HCT116 (cell line): ENCODE data around the gene PRKX. TPM values are rescaled to one million over a fixed set of nuclear protein-coding genes. Genes with fewer than 3 reads are reported as not detected.

Experiments used
- ATAC-seq: fragments of 200-7000 bp; cut with Tn5 transposase; 2 replicates; pipeline ENCODE4 v1.9.1; 2020; ENCODE audit warnings: mild to moderate bottlenecking, moderate library complexity
- BruUV-seq: library from RNA; stranded (reverse); fragments of 400-500 nt; replicated peaks from 2 replicates; lab custom pipeline; 2021; lab: Mats Ljungman, UMichigan
- CTCF ChIA-PET: fragments of 300-600 bp; sonication (Branson Sonifier 250); formaldehyde crosslinking; loops from one replicate; lab custom pipeline; 2021; ENCODE audit warnings: antibody characterized with exemption; lab: Charles Lee
- POLR2A ChIA-PET: fragments of 300-600, 350-600 bp; sonication (Branson Sonifier 250); formaldehyde crosslinking; loops from one replicate; lab custom pipeline; 2021; ENCODE audit warnings: antibody characterized with exemption; lab: Charles Lee
- RAD21 ChIA-PET, 2 experiments: fragments of 300-600 bp; sonication (Branson Sonifier 250); formaldehyde crosslinking; loops; one replicate each; lab custom pipeline; 2023; ENCODE audit warnings: low total read pairs in 2 of 2; ENCODE audit not compliant: uncharacterized antibody in 2 of 2, unreplicated experiment in 2 of 2, low non-redundant PET in 1 of 2; lab: Charles Lee
- DNase-seq: peaks from one replicate; pipeline ENCODE4 v3.0.0-alpha.2; 2010; ENCODE audit warnings: low read depth, low spot score
- H2AFZ ChIP-seq: fragments of 200-600 bp; shearing (Covaris generic), sonication (generic); 2 replicates; pipeline ENCODE4 v1.6.1; 2017; ENCODE audit warnings: low read depth, mixed run types, mixed read lengths, antibody characterized with exemption, low read length; ENCODE audit not compliant: poor library complexity, severe bottlenecking
- H3K27ac ChIP-seq: 2 replicates; pipeline ENCODE4 v1.5.1; 2012; ENCODE audit warnings: low read depth, low read length
- H3K27me3 ChIP-seq: fragments of 200-600 bp; sonication (generic); 2 replicates; pipeline ENCODE4 v1.6.1; 2016; ENCODE audit warnings: mixed run types, low read length, mixed read lengths; ENCODE audit not compliant: insufficient read depth
- H3K36me3 ChIP-seq, 2 experiments: fragments of 200-500 bp in 1 of 2; fragments of 200-600 bp in 1 of 2; sonication (Bioruptor generic) in 1 of 2; sonication (generic) in 1 of 2; 2 replicates each; pipeline versions ENCODE4 v1.5.1 to v1.6.1; 2014 to 2016; ENCODE audit warnings: low read length in 2 of 2, inconsistent platforms in 1 of 2, mixed read lengths in 1 of 2, mixed run types in 1 of 2; ENCODE audit not compliant: insufficient read depth in 2 of 2, control insufficient read depth in 1 of 2
- H3K4me1 ChIP-seq, 2 experiments: fragments of 200-600 bp in 1 of 2; sonication (generic) in 1 of 2; 2 replicates each; pipeline versions ENCODE4 v1.5.1 to v1.6.1; 2012 to 2017; ENCODE audit warnings: low read length in 2 of 2, inconsistent platforms in 1 of 2, mild to moderate bottlenecking in 1 of 2, mixed read lengths in 1 of 2, mixed run types in 1 of 2, moderate library complexity in 1 of 2; ENCODE audit not compliant: insufficient read depth in 2 of 2, control insufficient read depth in 1 of 2
- H3K4me2 ChIP-seq: fragments of 200-600 bp; sonication (generic); 2 replicates; pipeline ENCODE4 v1.6.1; 2017; ENCODE audit warnings: mixed run types, low read length, mixed read lengths
- H3K4me3 ChIP-seq, 2 experiments: fragments of 200-600 bp in 1 of 2; sonication (generic) in 1 of 2; replicated peaks in 1 of 2; 2 replicates each; pipeline ENCODE4 v1.5.1; 2011 to 2016; ENCODE audit warnings: low read length in 2 of 2, control low read depth in 1 of 2, low read depth in 1 of 2, mild to moderate bottlenecking in 1 of 2, mixed read lengths in 1 of 2, mixed run types in 1 of 2
- H3K79me2 ChIP-seq: fragments of 200-600 bp; sonication (generic); 2 replicates; pipeline ENCODE4 v1.6.1; 2017; ENCODE audit warnings: mild to moderate bottlenecking, mixed run types, low read length, moderate library complexity, mixed read lengths; ENCODE audit not compliant: insufficient read depth
- H3K9ac ChIP-seq: fragments of 200-600 bp; sonication (generic); 2 replicates; pipeline ENCODE4 v1.6.1; 2016; ENCODE audit warnings: low read length, mixed read lengths
- H3K9me2 ChIP-seq: fragments of 200-600 bp; sonication (generic), shearing (Covaris generic); 2 replicates; pipeline ENCODE4 v1.6.1; 2017; ENCODE audit warnings: mixed run types, mild to moderate bottlenecking, moderate library complexity; ENCODE audit not compliant: insufficient read depth
- H3K9me3 ChIP-seq, 2 experiments: fragments of 200-500 bp in 1 of 2; fragments of 200-600 bp in 1 of 2; sonication (Bioruptor generic) in 1 of 2; sonication (generic) in 1 of 2; 2 replicates each; pipeline ENCODE4 v1.6.1; 2014 to 2017; ENCODE audit warnings: low read length in 2 of 2, mixed read lengths in 2 of 2, inconsistent platforms in 1 of 2, low read depth in 1 of 2, mild to moderate bottlenecking in 1 of 2, mixed run types in 1 of 2, moderate library complexity in 1 of 2; ENCODE audit not compliant: control insufficient read depth in 1 of 2, insufficient read depth in 1 of 2
- H4K20me1 ChIP-seq: fragments of 200-600 bp; sonication (generic), shearing (Covaris generic); 2 replicates; pipeline ENCODE4 v1.6.1; 2017; ENCODE audit warnings: mixed run types, mild to moderate bottlenecking, moderate library complexity; ENCODE audit not compliant: insufficient read depth
- CBX3 ChIP-seq: IDR thresholded peaks from 2 replicates; pipeline ENCODE4 v1.6.1; 2012; ENCODE audit warnings: low read depth
- CEBPB ChIP-seq: IDR thresholded peaks from 2 replicates; pipeline ENCODE4 v1.6.1; 2012; ENCODE audit warnings: low read depth
- CTCF ChIP-seq, 3 experiments: fragments of 200-600 bp in 1 of 3; sonication (generic) in 1 of 3; IDR thresholded peaks in 2 of 3; conservative IDR thresholded peaks in 1 of 3; 2 replicates each; pipeline ENCODE4 v1.5.1; 2012 to 2017; ENCODE audit warnings: low read depth in 2 of 3, low read length in 2 of 3, antibody characterized with exemption in 1 of 3, borderline replicate concordance in 1 of 3, control low read depth in 1 of 3, mild to moderate bottlenecking in 1 of 3, mixed read lengths in 1 of 3, mixed run types in 1 of 3, moderate library complexity in 1 of 3; ENCODE audit not compliant: insufficient read depth in 1 of 3
- EGR1 ChIP-seq: IDR thresholded peaks from 2 replicates; pipeline ENCODE4 v1.6.1; 2012; ENCODE audit warnings: low read depth
- ELF1 ChIP-seq: IDR thresholded peaks from 2 replicates; pipeline ENCODE4 v1.6.1; 2012; ENCODE audit warnings: low read depth, borderline replicate concordance
- EZH2 ChIP-seq: fragments of 200-600 bp; sonication (generic); IDR thresholded peaks from 2 replicates; pipeline ENCODE4 v1.6.1; 2017; ENCODE audit warnings: antibody characterized with exemption, mixed run types
- EZH2phosphoT487 ChIP-seq: fragments of 200-600 bp; IDR thresholded peaks from 2 replicates; pipeline ENCODE4 v1.6.1; 2018; ENCODE audit warnings: antibody characterized with exemption, borderline replicate concordance
- FOSL1 ChIP-seq: IDR thresholded peaks from 2 replicates; pipeline ENCODE4 v1.6.1; 2012; ENCODE audit warnings: low read depth
- JUND ChIP-seq: IDR thresholded peaks from 2 replicates; pipeline ENCODE4 v1.6.1; 2012
- MAX ChIP-seq: IDR thresholded peaks from 2 replicates; pipeline ENCODE4 v1.6.1; 2012
- POLR2A ChIP-seq: IDR thresholded peaks from 2 replicates; pipeline ENCODE4 v1.7.0; 2011; ENCODE audit warnings: borderline replicate concordance; ENCODE audit not compliant: insufficient read depth, insufficient read length; ENCODE audit errors: extremely low read depth
- POLR2AphosphoS5 ChIP-seq: IDR thresholded peaks from 2 replicates; pipeline ENCODE4 v1.6.1; 2011; ENCODE audit warnings: mild to moderate bottlenecking, low read depth, low read length, moderate library complexity
- ZBTB33 ChIP-seq: IDR thresholded peaks from 2 replicates; pipeline ENCODE4 v1.6.1; 2011; ENCODE audit warnings: mild to moderate bottlenecking, low read length, moderate library complexity; ENCODE audit not compliant: insufficient replicate concordance; ENCODE audit errors: extremely low read depth
- ZFX ChIP-seq: fragments of 450-650 bp; IDR thresholded peaks from 2 replicates; pipeline ENCODE4 v1.6.1; 2017
- ZNF274 ChIP-seq: fragments of 200-500 bp; sonication (Bioruptor generic); IDR thresholded peaks from 2 replicates; pipeline ENCODE4 v1.6.1; 2014; ENCODE audit warnings: mild to moderate bottlenecking, low read depth, low read length, inconsistent platforms
- intact Hi-C: fragments of 100-400 bp; cut with micrococcal nuclease; formaldehyde crosslinking; loops from 2 replicates; pipeline ENCODE4 v1.10.0; 2022
- total RNA-seq: library from RNA; stranded (reverse); gene quantifications from one replicate; pipeline ENCODE4 v1.2.1, GENCODE V29; 2021; ENCODE audit not compliant: unreplicated experiment

PRKX gene
- total RNA-seq, 1 experiment from 2014 or later, result 26.7 TPM

- TF ChIP-seq CEBPB (no peak), EZH2 (no peak), CBX3 (no peak), CTCF (IDR thresholded peaks at IDR 0.05 in 2 of 3, conservative IDR thresholded peaks at IDR 0.05 in 1 of 3; ENCODE audit: borderline replicate concordance in 1 of 3, insufficient read depth in 1 of 3, low read depth in 2 of 3, low read length in 2 of 3) (no peak)
- TF ChIP-seq, all 23 proteins: peak for 0
Observed at GRCh38 chrX:3609810-3610209, 103.6 kb downstream of the PRKX start (continued).

GRCh38 chrX:3603026-3603661 lies 110.3 kb downstream of the PRKX start:
- BruUV-seq, result no TSS peak
- ATAC-seq, result no peak
- Histone ChIP-seq H3K27ac (no peak overlapping the region), H3K79me2 (no peaks in the 10 kb centered on the region), H3K9me2 (no peaks in the 10 kb centered on the region), H3K9ac (no peak overlapping the region), H3K36me3 (no peaks in the 10 kb centered on the region), H2AFZ (no peak overlapping the region), H3K4me3 (no peak overlapping the region), H3K4me1 (no peaks in the 10 kb centered on the region), H4K20me1 (no peaks in the 10 kb centered on the region), H3K4me2 (no peak overlapping the region), H3K9me3 (no peaks in the 10 kb centered on the region), H3K27me3 (no peaks in the 10 kb centered on the region)
- RAD21 ChIA-PET, result no interaction called here
- DNase-seq, result no peak
- intact Hi-C loops, result no loop called here
- POLR2A ChIA-PET, result no interaction called here
- CTCF ChIA-PET, result no interaction called here
- no peak for TF ChIP-seq CTCF (IDR thresholded peaks at IDR 0.05 in 2 of 3, conservative IDR thresholded peaks at IDR 0.05 in 1 of 3; ENCODE audit: borderline replicate concordance in 1 of 3, insufficient read depth in 1 of 3, low read depth in 2 of 3, low read length in 2 of 3)
- no peak for TF ChIP-seq JUND
- TF ChIP-seq ZNF274, result no peak
- TF ChIP-seq EGR1, result no peak
- no peak for TF ChIP-seq EZH2
- TF ChIP-seq ELF1, result no peak
- no peak for TF ChIP-seq MAX
- no peak for TF ChIP-seq EZH2phosphoT487
- TF ChIP-seq POLR2A, result no peak
- no peak for TF ChIP-seq ZFX
- TF ChIP-seq FOSL1, result no peak
- no peak for TF ChIP-seq ZBTB33
- no peak for TF ChIP-seq POLR2AphosphoS5
